ENCODE measurements around the gene TRIM17. TPM values are rescaled to one million over a fixed set of nuclear protein-coding genes. Genes with fewer than 3 reads are reported as not detected.

Gene TRIM17
- total and polyA plus RNA-seq, 2 of the 13 experiments (the other 11 are each of a cell fraction or from before 2014, with no cell fraction given), result 0.32 to 0.64 TPM

- 0 out of 2 replicates have a peak, but pooled peaks have one; percentile 49 for TF ChIP-seq ZNF646 (CRISPR knock-in tag; IDR thresholded peaks at IDR 0.05)
- TF ChIP-seq MED1 (CRISPR knock-in tag; IDR thresholded peaks at IDR 0.05), result peak; percentile 43; the same call in 1 of the 2 replicates
- TF ChIP-seq FOXP1 (IDR thresholded peaks at IDR 0.05), result no peak
- TF ChIP-seq FOXP1 (CRISPR knock-in tag; IDR thresholded peaks at IDR 0.05), result peak; percentile 27; the same call in 1 of the 2 replicates
- peak; percentile 59 for TF ChIP-seq SKI (IDR thresholded peaks at IDR 0.05; ENCODE audit: partially characterized antibody)
- TF ChIP-seq NCOA2 (CRISPR knock-in tag; IDR thresholded peaks at IDR 0.05), result peak; percentile 41; the same call in 1 of the 2 replicates
- peak; percentile 47; the same call in 1 of the 2 replicates for TF ChIP-seq HDAC2 (CRISPR knock-in tag; IDR thresholded peaks at IDR 0.05)
- TF ChIP-seq HOXA3 (CRISPR knock-in tag; IDR thresholded peaks at IDR 0.05), result peak; percentile 70
- TF ChIP-seq HIC2 (CRISPR knock-in tag; IDR thresholded peaks at IDR 0.05; ENCODE audit: low read depth), result peak; percentile 83; the same call in 1 of the 2 replicates
- TF ChIP-seq ZNF280D (CRISPR knock-in tag; IDR thresholded peaks at IDR 0.05), result peak; percentile 37; the same call in 1 of the 2 replicates
- peak; percentile 33; the same call in 1 of the 2 replicates for TF ChIP-seq CREM (IDR thresholded peaks at IDR 0.05)
- no peak for TF ChIP-seq CREM (CRISPR knock-in tag; IDR thresholded peaks at IDR 0.05)
- peak; percentile 15; the same call in 1 of the 3 replicates for TF ChIP-seq MXI1 (IDR thresholded peaks at IDR 0.05; ENCODE audit: borderline replicate concordance, low read depth, low read length)
- no peak for TF ChIP-seq ZNF33B (CRISPR knock-in tag; IDR thresholded peaks at IDR 0.05)
- TF ChIP-seq HNF4G (IDR thresholded peaks at IDR 0.05; ENCODE audit: borderline replicate concordance, low read depth, low read length), result peak; percentile 69
- no peak for TF ChIP-seq HNF4G (CRISPR knock-in tag; IDR thresholded peaks at IDR 0.05; ENCODE audit: borderline replicate concordance, low read depth)
- no peak for TF ChIP-seq MTERF4 (CRISPR knock-in tag; IDR thresholded peaks at IDR 0.05)
- TF ChIP-seq KAT2B (IDR thresholded peaks at IDR 0.05; ENCODE audit: borderline replicate concordance, low read depth, low read length), result peak; percentile 23; the same call in 1 of the 2 replicates
These were observed 6.9 kb upstream of the TRIM17 start (continued) for GRCh38 chr1:228423404-228424053.
